Stimulated activated CD4-positive, alpha-beta T cell treated with anti-CD3 and anti-CD28 coated beads, Interleukin-1b, Interleukin-23, amount 100 ng/mL, for 1 hour (primary cell): ENCODE measurements around the gene ETV2.
"Not testable (repeated sequence)": the region's sequence is repeated elsewhere in the genome, so short reads cannot be mapped to it uniquely, and the experiment has no call there.

Experiments
- DNase-seq, 2 donors: peaks; one replicate each; pipeline ENCODE4 v3.0.0-alpha.2; 2020; ENCODE audit warnings: low read depth in 2 of 2

The ETV2 gene

GRCh38 chr19:35657904-35658700 is 16.6 kb downstream of the ETV2 start:
- DNase-seq = no peak

DNA sequence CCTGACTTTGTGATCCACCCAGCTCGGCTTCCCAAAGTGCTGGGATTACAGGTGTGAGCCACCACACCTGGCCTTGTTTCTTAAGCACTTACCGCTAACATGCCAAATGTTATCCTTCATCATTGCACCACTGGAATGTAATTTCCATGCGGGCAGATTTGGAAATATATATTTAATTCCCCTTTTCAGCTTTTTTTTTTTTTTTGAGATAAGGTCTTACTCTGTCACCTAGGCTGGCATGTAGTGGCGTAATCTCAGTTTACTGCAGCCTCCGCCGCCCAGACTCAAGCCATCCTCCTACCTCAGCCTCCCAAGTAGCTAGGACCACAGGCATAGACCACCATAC is 20.4 kb downstream of the ETV2 start:
- DNase-seq = no peak

- no peak for DNase-seq
Observed at GRCh38 chr19:35663981-35664380, 22.4 kb downstream of the ETV2 start.

- no peak for DNase-seq
Observed at GRCh38 chr19:35665157-35665556, 23.6 kb downstream of the ETV2 start.

DNA sequence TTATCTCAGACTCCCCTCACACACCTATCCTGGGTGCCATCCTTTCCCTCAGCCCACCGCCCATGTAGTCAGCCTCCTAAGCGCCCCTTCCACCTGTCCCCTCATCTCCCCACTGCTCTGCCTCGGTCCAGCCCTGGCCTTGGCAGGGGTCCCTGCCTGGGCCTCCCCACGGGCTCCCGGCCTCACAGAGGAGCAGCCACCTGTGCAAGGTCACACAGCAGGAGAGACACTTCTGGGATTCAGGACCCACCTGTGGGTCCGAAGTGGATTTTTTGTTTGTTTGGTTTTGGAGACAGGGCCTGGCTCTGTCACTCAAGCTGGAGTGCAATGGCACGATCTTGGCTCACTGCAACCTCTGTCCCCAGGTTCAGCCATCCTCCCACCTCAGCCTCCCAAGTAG is 24.1 kb downstream of the ETV2 start:
- DNase-seq = no peak

- DNase-seq = no peak
Observed at GRCh38 chr19:35666251-35666913, 24.8 kb downstream of the ETV2 start, which contains the start of gene UPK1A. TSS of gene UPK1A (plus strand) at chr19:35666517. CDS start at chr19:35666813, 296 bp downstream.

GRCh38 chr19:35669566-35669965 is 28.0 kb downstream of the ETV2 start:
- DNase-seq = no peak

DNA sequence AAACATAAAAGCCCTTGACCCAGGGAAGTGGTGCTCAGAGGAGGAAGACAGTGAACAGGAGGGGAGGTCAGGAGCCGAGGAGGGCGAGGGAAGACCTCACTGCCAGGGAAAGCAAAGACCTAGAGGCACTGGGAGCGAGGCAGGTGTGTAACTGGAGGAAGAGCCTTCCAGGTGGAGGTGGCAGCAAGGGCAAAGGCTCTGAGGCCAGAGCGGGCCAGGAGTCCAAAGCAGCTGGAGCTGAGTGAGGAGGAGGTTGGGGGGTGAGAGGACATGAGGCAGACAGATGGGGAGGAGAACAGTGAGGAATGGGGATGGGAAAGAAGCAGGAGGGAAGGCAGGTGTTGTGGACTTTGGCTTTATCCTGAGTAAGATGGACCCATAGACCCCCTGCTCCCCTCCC is 28.4 kb downstream of the ETV2 start:
- DNase-seq = no peak

GRCh38 chr19:35670686-35671085 is 29.1 kb downstream of the ETV2 start:
- no peak for DNase-seq

GRCh38 chr19:35671818-35672217 is 30.3 kb downstream of the ETV2 start:
- no peak for DNase-seq

- DNase-seq = no peak
Observed at GRCh38 chr19:35673121-35673804, 31.7 kb downstream of the ETV2 start.

DNA sequence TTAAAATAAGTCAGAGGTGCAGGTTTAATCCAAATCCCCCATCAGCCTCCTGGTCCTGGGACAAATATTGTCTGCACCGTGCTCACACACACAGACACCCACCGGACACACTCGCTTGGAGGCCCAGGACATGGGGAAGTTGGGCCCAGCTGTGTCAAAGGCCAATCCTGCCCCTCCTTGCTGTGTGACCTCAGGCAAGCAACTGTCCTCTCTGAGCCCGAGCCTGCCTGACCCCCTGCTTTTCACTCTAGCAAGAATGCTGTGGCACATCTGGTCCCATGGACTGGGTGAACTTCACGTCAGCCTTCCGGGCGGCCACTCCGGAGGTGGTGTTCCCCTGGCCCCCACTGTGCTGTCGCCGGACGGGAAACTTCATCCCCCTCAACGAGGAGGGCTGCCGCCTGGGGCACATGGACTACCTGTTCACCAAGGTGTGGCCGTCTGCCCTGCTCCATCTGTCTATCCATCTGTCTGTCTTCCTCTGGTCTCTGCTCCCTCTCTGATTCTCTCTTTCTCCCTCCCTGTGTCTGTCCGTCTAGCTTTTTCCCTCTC is 34.1 kb downstream of the ETV2 start:
- no peak for DNase-seq

DNA sequence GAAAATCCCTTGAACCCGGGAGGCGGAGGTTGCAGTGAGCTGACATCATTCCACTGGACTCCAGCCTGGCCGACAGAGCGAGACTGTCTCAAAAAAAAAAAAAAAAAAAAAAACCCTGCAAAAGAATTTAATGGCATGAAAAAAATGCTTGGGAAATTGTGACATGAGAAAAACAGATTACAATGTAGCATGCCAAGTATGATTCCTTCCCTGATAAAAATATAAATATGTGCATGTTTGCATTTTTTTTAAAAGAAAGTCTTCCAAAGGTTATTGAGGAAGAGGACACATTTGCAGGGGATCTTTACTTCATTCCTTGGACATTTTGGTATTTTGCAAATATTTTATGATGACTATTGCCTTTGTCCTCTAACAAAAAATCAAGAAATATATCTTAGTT is 48.3 kb downstream of the ETV2 start:
- DNase-seq = no peak

GRCh38 chr19:35691106-35691505 is 49.6 kb downstream of the ETV2 start:
- not testable (repeated sequence) for DNase-seq

DNA sequence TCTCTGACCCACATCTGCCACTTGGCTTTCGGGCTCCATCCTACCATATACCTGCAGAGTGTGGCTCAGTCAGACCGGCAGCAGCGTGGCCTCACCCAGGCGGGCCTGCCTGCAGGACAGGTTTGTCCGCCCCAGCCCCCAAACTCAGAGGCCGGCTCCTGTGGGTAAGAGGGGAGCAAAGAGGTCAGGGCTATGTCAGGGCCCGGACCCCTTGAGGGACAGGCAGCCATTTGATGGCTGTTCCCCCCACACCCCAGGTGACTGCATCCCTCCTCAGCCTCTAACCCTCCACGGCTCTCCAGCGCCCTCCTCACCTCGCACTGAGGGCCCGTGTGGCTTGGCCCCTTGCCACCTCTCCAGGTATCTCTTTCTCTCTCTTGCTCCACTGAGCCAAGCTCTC is 50.5 kb downstream of the ETV2 start:
- DNase-seq = no peak

DNA sequence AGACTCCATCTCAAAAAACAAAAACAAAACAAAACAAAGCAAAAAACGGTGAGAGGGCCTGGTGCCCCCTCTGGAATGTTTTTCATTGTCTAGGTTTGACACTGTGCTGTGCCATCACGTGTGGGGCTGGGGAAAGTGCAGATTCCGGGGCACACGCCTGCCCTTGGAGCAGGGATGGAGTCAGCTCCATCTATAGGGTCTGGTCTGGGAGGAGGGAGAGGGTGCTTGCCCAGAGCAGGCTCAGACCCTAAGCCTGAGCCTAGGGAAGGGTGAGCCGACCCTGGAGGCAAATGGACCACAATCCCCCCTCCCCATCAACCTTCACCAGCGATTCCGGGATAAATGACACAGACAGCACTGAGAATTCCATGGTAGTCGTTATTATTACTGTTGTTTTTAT is 51.9 kb downstream of the ETV2 start:
- no peak for DNase-seq

- peak; percentile 82 to 89 for DNase-seq
Observed at GRCh38 chr19:35693835-35694599, 52.5 kb downstream of the ETV2 start.
